Panc1 (cell line): Measurements from ENCODE around the gene RGS3. TPM values are rescaled to one million over a fixed set of nuclear protein-coding genes. Genes with fewer than 3 reads are reported as not detected.

ENCODE experiments used
- ATAC-seq: fragments of 200-7000 bp; cut with Tn5 transposase; 2 replicates; pipeline ENCODE4 v1.9.1; 2020; ENCODE audit warnings: mild to moderate bottlenecking, moderate library complexity
- BruUV-seq: library from RNA; stranded (reverse); fragments of 400-500 nt; replicated peaks from 2 replicates; lab custom pipeline; 2021; lab: Mats Ljungman, UMichigan
- CTCF ChIA-PET: fragments of 300-600 bp; sonication (Branson Sonifier 250); formaldehyde crosslinking; loops from one replicate; lab custom pipeline; 2022; ENCODE audit warnings: antibody characterized with exemption; lab: Charles Lee
- POLR2A ChIA-PET: fragments of 300-600 bp; sonication (Branson Sonifier 250); formaldehyde crosslinking; loops from one replicate; lab custom pipeline; 2022; ENCODE audit warnings: antibody characterized with exemption; lab: Charles Lee
- DNase-seq: peaks from one replicate; pipeline ENCODE4 v3.0.0-alpha.2; 2010; ENCODE audit warnings: low read depth, low spot score
- H3K27ac ChIP-seq: 2 replicates; pipeline ENCODE4 v1.5.1; 2011; ENCODE audit warnings: mild to moderate bottlenecking, low read length, inconsistent platforms
- H3K27me3 ChIP-seq: fragments of 200-500 bp; sonication (Bioruptor generic); 2 replicates; pipeline ENCODE4 v1.6.0; 2014; ENCODE audit warnings: low read length, inconsistent platforms; ENCODE audit not compliant: control insufficient read depth, insufficient read depth
- H3K36me3 ChIP-seq: fragments of 200-500 bp; sonication (Bioruptor generic); 2 replicates; pipeline ENCODE4 v1.5.1; 2014; ENCODE audit warnings: inconsistent platforms, mild to moderate bottlenecking, low read length, moderate library complexity; ENCODE audit not compliant: control insufficient read depth, insufficient read depth
- H3K4me1 ChIP-seq: 2 replicates; pipeline ENCODE4 v1.5.1; 2011; ENCODE audit warnings: inconsistent platforms, mild to moderate bottlenecking, low read length, moderate library complexity; ENCODE audit not compliant: control insufficient read depth, insufficient read depth
- H3K4me3 ChIP-seq, 2 experiments: 2 replicates each; pipeline ENCODE4 v1.5.1; 2011 to 2012; ENCODE audit warnings: low read depth in 2 of 2, low read length in 2 of 2, mild to moderate bottlenecking in 2 of 2, inconsistent platforms in 1 of 2, moderate library complexity in 1 of 2
- H3K9me3 ChIP-seq: fragments of 200-500 bp; sonication (Bioruptor generic); 2 replicates; pipeline ENCODE4 v1.5.1; 2014; ENCODE audit warnings: low read depth, mild to moderate bottlenecking, inconsistent platforms, low read length, moderate library complexity; ENCODE audit not compliant: control insufficient read depth, insufficient read depth
- CTCF ChIP-seq: fragments of 450-650 bp; IDR thresholded peaks from 2 replicates; pipeline ENCODE4 v1.5.1; 2017; ENCODE audit warnings: mild to moderate bottlenecking
- POLR2AphosphoS5 ChIP-seq: IDR thresholded peaks from 2 replicates; pipeline ENCODE4 v1.6.1; 2012; ENCODE audit warnings: mild to moderate bottlenecking, low read depth, low read length, moderate library complexity
- SIN3A ChIP-seq: IDR thresholded peaks from 2 replicates; pipeline ENCODE4 v1.6.1; 2012; ENCODE audit warnings: low read depth, mild to moderate bottlenecking, low read length, moderate library complexity, borderline replicate concordance; ENCODE audit not compliant: insufficient read depth
- TCF7L2 ChIP-seq: IDR thresholded peaks from 2 replicates; pipeline ENCODE4 v1.6.1; 2011; ENCODE audit warnings: mild to moderate bottlenecking, low read depth, low read length, inconsistent platforms
- in situ Hi-C: cut with HindIII; loops from 2 replicates; pipeline ENCODE4 v1.10.0; 2016; ENCODE audit warnings: low sequenced_read_pairs, low pct_unique_long_range_greater_than_20kb
- intact Hi-C: fragments of 100-400 bp; cut with micrococcal nuclease; formaldehyde crosslinking; loops from one replicate; pipeline ENCODE4 v1.10.0; 2022; ENCODE audit not compliant: unreplicated experiment
- total RNA-seq: library from RNA; stranded (reverse); gene quantifications from one replicate; pipeline ENCODE4 v1.2.1, GENCODE V29; 2021; ENCODE audit not compliant: unreplicated experiment
- TF ChIP-seq, protein P1 (sequence below), 2 experiments: IDR thresholded peaks; 2 replicates each; pipeline ENCODE4 v1.6.1; 2011 to 2012; ENCODE audit warnings: low read depth in 2 of 2, control low read depth in 1 of 2, low read length in 1 of 2, mild to moderate bottlenecking in 1 of 2, moderate library complexity in 1 of 2; ENCODE audit not compliant: insufficient read depth in 1 of 2

The RGS3 gene
- total RNA-seq, 1 experiment from 2014 or later, result 15.1 TPM

DNA sequence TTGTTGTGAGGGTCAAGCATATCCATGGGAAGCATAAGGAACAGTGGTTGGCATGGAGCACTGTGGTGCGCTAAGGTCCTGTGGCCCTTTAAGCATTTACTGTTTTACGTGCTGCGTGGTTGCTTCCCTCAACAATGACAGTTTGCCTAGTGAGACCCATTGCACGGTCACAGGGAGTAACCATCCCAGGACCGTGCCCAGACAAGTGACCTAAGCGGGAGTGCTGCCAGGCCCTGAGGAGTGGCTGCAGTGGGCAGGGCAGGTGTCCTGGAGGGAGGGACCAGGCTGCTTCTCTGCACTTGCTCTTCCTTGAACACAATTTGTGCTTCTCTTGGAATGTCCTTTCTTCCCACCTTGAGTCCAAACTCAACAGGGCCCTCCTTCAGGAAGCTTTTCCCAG lies 64.6 kb downstream of the RGS3 start:
- TF ChIP-seq, protein P1, sequence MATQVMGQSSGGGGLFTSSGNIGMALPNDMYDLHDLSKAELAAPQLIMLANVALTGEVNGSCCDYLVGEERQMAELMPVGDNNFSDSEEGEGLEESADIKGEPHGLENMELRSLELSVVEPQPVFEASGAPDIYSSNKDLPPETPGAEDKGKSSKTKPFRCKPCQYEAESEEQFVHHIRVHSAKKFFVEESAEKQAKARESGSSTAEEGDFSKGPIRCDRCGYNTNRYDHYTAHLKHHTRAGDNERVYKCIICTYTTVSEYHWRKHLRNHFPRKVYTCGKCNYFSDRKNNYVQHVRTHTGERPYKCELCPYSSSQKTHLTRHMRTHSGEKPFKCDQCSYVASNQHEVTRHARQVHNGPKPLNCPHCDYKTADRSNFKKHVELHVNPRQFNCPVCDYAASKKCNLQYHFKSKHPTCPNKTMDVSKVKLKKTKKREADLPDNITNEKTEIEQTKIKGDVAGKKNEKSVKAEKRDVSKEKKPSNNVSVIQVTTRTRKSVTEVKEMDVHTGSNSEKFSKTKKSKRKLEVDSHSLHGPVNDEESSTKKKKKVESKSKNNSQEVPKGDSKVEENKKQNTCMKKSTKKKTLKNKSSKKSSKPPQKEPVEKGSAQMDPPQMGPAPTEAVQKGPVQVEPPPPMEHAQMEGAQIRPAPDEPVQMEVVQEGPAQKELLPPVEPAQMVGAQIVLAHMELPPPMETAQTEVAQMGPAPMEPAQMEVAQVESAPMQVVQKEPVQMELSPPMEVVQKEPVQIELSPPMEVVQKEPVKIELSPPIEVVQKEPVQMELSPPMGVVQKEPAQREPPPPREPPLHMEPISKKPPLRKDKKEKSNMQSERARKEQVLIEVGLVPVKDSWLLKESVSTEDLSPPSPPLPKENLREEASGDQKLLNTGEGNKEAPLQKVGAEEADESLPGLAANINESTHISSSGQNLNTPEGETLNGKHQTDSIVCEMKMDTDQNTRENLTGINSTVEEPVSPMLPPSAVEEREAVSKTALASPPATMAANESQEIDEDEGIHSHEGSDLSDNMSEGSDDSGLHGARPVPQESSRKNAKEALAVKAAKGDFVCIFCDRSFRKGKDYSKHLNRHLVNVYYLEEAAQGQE (IDR thresholded peaks at IDR 0.05; ENCODE audit: insufficient read depth in 1 of 2, low read depth in 2 of 2, low read length in 1 of 2), result no peak
- no peak for TF ChIP-seq TCF7L2
- no peak for TF ChIP-seq POLR2AphosphoS5
- no peak for TF ChIP-seq CTCF
- TF ChIP-seq SIN3A, result no peak
- Histone ChIP-seq H3K27ac (no peak overlapping the region), H3K27me3 (no peaks in the 10 kb centered on the region), H3K4me3 (no peak overlapping the region), H3K4me1 (no peaks in the 10 kb centered on the region), H3K36me3 (no peaks in the 10 kb centered on the region), H3K9me3 (no peaks in the 10 kb centered on the region)
- POLR2A ChIA-PET, result no interaction called here
- ATAC-seq (no peak), DNase-seq (no peak)
- in situ Hi-C loops (no loop called here), intact Hi-C loops (no loop called here)
- CTCF ChIA-PET, result no interaction called here
- BruUV-seq, result no TSS peak

DNA sequence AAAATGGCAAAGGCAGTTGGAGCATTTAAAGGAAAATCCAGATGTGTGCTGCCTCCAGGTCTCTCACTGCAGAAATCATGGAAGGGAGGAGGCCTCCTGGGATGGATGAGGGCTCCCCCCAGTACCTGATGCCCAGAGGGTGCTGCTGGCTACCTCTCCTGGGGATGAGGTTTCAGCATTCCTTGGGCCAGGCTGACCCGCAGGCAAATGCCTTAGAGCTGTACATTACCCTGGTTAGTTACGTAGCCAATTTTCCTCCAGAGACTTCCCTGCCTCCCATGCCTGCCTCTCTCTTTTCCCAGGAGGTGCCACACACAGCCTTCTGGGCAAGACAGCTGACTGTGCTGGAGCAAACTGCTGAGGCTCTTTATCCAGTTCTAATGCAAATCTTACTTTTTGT lies 65.3 kb downstream of the RGS3 start:
- no peaks in the 10 kb centered on the region for H3K9me3 ChIP-seq
- H3K27ac ChIP-seq, result no peak overlapping the region
- no peaks in the 10 kb centered on the region for H3K27me3 ChIP-seq
- H3K36me3 ChIP-seq, result no peaks in the 10 kb centered on the region
- no peaks in the 10 kb centered on the region for H3K4me1 ChIP-seq
- TF ChIP-seq SIN3A (no peak), POLR2AphosphoS5 (no peak), CTCF (no peak), TCF7L2 (no peak)
- TF ChIP-seq, protein P1 (IDR thresholded peaks at IDR 0.05; ENCODE audit: insufficient read depth in 1 of 2, low read depth in 2 of 2, low read length in 1 of 2), result no peak
- in situ Hi-C loops, result no loop called here
- CTCF ChIA-PET, result no interaction called here
- H3K4me3 ChIP-seq, result no peak overlapping the region
- no peak for ATAC-seq
- no peak for DNase-seq
- BruUV-seq, result no TSS peak
- intact Hi-C loops, result no loop called here
- POLR2A ChIA-PET, result no interaction called here
